Lower leg skin (tissue), 3 donors: Measurements from ENCODE around the gene ANKRD24.

Experiments
- POLR2A ChIP-seq, 2 donors: fragments of 450-650 bp; IDR thresholded peaks; one replicate each; pipeline ENCODE4 v1.6.1; 2016 to 2017; ENCODE audit warnings: antibody characterized with exemption in 2 of 2, mild to moderate bottlenecking in 1 of 2, moderate library complexity in 1 of 2
- TF ChIP-seq, protein P1 (sequence below), 3 donors: fragments of 450-650 bp; IDR thresholded peaks; one replicate each; pipeline ENCODE4 v1.5.1; 2016; ENCODE audit warnings: antibody characterized with exemption in 3 of 3, mild to moderate bottlenecking in 3 of 3, moderate library complexity in 2 of 3

DNA sequence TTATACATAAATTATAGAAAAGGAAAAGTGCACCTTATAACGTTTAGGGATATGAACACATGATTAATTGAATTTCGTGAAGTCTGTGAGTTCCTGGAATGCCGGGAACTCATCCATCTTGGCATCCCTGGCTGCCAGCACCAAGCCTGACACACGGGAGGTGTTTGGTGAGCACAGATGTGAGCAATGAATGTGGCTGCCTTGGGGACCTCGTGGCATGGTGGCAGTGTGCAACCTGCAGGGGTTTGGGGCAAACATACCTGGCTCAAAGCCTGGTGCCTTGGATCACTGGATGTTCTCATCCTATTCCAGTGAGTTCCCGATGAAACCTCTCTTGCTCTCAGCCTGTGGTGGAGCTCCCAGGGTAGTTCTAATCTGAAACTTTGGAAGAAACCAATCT is 48.1 kb upstream of the ANKRD24 start:
- TF ChIP-seq, protein P1, sequence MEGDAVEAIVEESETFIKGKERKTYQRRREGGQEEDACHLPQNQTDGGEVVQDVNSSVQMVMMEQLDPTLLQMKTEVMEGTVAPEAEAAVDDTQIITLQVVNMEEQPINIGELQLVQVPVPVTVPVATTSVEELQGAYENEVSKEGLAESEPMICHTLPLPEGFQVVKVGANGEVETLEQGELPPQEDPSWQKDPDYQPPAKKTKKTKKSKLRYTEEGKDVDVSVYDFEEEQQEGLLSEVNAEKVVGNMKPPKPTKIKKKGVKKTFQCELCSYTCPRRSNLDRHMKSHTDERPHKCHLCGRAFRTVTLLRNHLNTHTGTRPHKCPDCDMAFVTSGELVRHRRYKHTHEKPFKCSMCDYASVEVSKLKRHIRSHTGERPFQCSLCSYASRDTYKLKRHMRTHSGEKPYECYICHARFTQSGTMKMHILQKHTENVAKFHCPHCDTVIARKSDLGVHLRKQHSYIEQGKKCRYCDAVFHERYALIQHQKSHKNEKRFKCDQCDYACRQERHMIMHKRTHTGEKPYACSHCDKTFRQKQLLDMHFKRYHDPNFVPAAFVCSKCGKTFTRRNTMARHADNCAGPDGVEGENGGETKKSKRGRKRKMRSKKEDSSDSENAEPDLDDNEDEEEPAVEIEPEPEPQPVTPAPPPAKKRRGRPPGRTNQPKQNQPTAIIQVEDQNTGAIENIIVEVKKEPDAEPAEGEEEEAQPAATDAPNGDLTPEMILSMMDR (IDR thresholded peaks at IDR 0.05), result no peak
- no peak for TF ChIP-seq POLR2A (IDR thresholded peaks at IDR 0.05)
